KMS-11 (cell line): ENCODE data around the gene MCOLN3.

ENCODE experiments used
- H2AFZ ChIP-seq: fragments of 200-600 bp; sonication (generic); 2 replicates; pipeline ENCODE4 v1.6.1; 2016; ENCODE audit warnings: antibody characterized with exemption, mixed run types, low read depth
- H3K27ac ChIP-seq: fragments of 200-600 bp; sonication (generic); 2 replicates; pipeline ENCODE4 v1.6.1; 2016; ENCODE audit warnings: mild to moderate bottlenecking, mixed run types
- H3K27me3 ChIP-seq: fragments of 200-600 bp; sonication (generic); 2 replicates; pipeline ENCODE4 v1.6.1; 2017; ENCODE audit warnings: mild to moderate bottlenecking, low read depth, mixed run types, moderate library complexity; ENCODE audit not compliant: insufficient read depth
- H3K36me3 ChIP-seq: fragments of 200-600 bp; sonication (generic); 2 replicates; pipeline ENCODE4 v1.6.1; 2017; ENCODE audit warnings: mild to moderate bottlenecking, mixed run types; ENCODE audit not compliant: insufficient read depth
- H3K4me1 ChIP-seq: fragments of 200-600 bp; sonication (generic); 2 replicates; pipeline ENCODE4 v1.6.1; 2016; ENCODE audit warnings: mild to moderate bottlenecking, low read depth, mixed run types; ENCODE audit not compliant: poor library complexity, severe bottlenecking
- H3K4me2 ChIP-seq: fragments of 200-600 bp; sonication (generic); 2 replicates; pipeline ENCODE4 v1.7.0; 2016; ENCODE audit warnings: mild to moderate bottlenecking, mixed run types
- H3K4me3 ChIP-seq: fragments of 200-600 bp; sonication (generic); IDR thresholded peaks from 2 replicates; pipeline ENCODE4 v1.6.1; 2017; ENCODE audit warnings: low read depth, low read length, mixed read lengths; ENCODE audit not compliant: insufficient read depth
- H3K79me2 ChIP-seq: fragments of 200-600 bp; sonication (generic); 2 replicates; pipeline ENCODE4 v1.6.1; 2016; ENCODE audit warnings: low read depth, mixed run types; ENCODE audit not compliant: insufficient read depth
- H3K9ac ChIP-seq: fragments of 200-600 bp; sonication (generic); 2 replicates; pipeline ENCODE4 v1.6.1; 2016; ENCODE audit warnings: mild to moderate bottlenecking, mixed run types
- H4K20me1 ChIP-seq: fragments of 200-600 bp; sonication (generic); 2 replicates; pipeline ENCODE4 v1.6.1; 2016; ENCODE audit warnings: mild to moderate bottlenecking, mixed run types; ENCODE audit not compliant: insufficient read depth
- TF ChIP-seq, protein P1 (sequence below): fragments of 200-600 bp; sonication (generic); conservative IDR thresholded peaks from 2 replicates; pipeline ENCODE4 v1.6.1; 2017; ENCODE audit warnings: low read depth, mild to moderate bottlenecking, antibody characterized with exemption, low read length, moderate library complexity, mixed read lengths

MCOLN3 gene

DNA sequence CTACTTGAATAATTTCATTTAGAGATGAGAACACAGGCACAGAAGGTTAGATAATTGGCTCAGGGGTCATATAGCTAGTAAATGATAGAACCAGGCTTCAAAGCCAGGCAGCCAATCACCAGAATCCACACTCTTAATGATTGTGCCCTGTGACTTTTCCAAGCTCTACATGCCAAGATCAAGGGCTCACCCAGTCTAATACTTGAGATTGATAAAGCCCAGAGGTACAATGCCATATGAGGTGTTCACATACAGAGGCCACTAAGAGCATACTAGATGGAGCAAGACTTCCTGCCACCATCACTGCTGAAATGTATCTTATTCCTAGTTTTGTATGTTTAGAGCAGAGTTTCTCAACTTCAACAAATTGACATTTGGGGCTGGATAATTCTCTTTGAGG lies 40.9 kb upstream of the MCOLN3 start:
- TF ChIP-seq, protein P1, sequence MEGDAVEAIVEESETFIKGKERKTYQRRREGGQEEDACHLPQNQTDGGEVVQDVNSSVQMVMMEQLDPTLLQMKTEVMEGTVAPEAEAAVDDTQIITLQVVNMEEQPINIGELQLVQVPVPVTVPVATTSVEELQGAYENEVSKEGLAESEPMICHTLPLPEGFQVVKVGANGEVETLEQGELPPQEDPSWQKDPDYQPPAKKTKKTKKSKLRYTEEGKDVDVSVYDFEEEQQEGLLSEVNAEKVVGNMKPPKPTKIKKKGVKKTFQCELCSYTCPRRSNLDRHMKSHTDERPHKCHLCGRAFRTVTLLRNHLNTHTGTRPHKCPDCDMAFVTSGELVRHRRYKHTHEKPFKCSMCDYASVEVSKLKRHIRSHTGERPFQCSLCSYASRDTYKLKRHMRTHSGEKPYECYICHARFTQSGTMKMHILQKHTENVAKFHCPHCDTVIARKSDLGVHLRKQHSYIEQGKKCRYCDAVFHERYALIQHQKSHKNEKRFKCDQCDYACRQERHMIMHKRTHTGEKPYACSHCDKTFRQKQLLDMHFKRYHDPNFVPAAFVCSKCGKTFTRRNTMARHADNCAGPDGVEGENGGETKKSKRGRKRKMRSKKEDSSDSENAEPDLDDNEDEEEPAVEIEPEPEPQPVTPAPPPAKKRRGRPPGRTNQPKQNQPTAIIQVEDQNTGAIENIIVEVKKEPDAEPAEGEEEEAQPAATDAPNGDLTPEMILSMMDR = no peak
- Histone ChIP-seq H4K20me1 (no peaks in the 10 kb centered on the region), H3K4me3 (no peak overlapping the region), H3K4me1 (no peaks in the 10 kb centered on the region), H3K4me2 (no peak overlapping the region), H2AFZ (no peak overlapping the region), H3K9ac (no peak overlapping the region), H3K79me2 (no peaks in the 10 kb centered on the region), H3K27me3 (no peaks in the 10 kb centered on the region), H3K27ac (no peak overlapping the region), H3K36me3 (no peaks in the 10 kb centered on the region)

DNA sequence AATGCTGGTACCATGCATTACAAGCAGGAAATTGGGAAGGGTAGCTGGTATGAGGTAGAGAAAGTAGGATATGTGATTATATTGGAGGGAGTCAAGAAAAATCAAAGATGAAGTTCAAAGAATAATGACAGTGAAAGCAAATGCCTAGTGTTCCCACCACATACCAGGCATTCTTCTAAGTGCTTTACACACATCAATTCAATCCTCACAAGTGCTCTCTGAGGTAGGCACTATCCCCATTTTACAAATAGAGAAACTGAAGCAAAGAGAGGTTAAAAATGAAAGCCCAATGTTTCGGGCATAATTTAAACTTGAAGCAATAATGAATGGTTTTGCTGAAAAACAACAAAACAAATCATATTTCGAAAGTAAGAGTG lies 40.1 kb upstream of the MCOLN3 start:
- Histone ChIP-seq H2AFZ (no peak overlapping the region), H3K27me3 (no peaks in the 10 kb centered on the region), H3K36me3 (no peaks in the 10 kb centered on the region), H3K79me2 (no peaks in the 10 kb centered on the region), H3K4me1 (no peaks in the 10 kb centered on the region), H4K20me1 (no peaks in the 10 kb centered on the region), H3K4me3 (no peak overlapping the region), H3K27ac (no peak overlapping the region), H3K4me2 (no peak overlapping the region), H3K9ac (no peak overlapping the region)
- TF ChIP-seq, protein P1 = no peak

DNA sequence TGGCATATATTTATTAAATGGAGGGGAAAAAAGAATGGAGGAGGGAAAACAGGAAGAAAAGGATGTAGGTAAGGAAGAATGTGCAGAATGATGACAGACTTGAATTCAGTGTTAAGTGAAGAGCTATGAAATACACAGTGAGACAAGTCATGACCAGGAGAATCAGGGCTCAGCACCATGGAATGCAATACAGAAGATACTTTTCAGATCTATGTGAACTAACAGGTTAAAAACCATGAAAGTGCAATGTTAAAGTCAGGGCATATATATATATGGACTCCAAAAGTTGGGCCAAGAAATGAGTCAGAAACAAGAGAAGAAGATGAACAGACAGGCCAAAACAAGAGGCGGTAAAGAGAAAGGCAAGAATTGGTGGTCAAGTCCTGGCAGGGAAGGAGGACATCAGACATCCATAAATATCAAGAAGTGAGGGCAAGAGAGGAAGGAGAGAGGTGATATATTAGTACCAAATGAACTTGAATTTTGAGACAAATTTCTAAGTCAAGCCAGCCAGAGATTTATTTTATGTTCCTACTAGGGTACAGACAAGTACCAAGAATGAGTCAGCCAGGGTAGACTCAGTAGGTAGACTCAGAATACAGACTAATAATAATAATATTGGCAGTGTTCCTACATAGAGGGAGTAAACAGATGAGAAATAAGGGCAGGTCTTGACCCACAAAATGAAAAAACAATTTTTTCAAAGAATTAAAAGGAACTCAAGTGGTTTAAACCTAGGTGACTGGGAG lies 39.5 kb upstream of the MCOLN3 start:
- no peak overlapping the region for H3K27ac ChIP-seq
- TF ChIP-seq, protein P1 = no peak

DNA sequence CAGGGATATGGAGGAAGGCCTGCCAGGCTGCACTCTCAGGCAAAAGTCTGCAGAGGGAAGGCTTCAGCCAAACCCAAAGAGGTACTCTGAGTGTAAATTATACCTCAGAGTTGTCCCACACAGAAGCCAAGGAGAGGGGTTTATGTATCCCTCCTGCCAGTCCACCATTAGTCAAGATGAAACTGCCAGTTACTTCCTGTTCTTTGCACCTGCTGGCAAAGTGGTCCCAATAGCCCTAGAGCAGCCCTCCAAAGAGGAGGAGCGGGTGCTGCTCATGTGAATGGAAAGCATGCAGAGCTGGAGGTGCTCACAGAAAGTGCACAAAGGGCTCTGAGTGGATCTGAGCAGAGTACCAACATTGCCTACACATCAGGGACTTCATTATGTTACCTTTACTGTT lies 37.1 kb upstream of the MCOLN3 start:
- Histone ChIP-seq H3K79me2 (no peaks in the 10 kb centered on the region), H2AFZ (no peak overlapping the region), H3K36me3 (no peaks in the 10 kb centered on the region), H3K4me3 (no peak overlapping the region), H3K27me3 (no peaks in the 10 kb centered on the region), H3K27ac (no peak overlapping the region), H4K20me1 (no peaks in the 10 kb centered on the region), H3K4me1 (no peaks in the 10 kb centered on the region), H3K9ac (no peak overlapping the region), H3K4me2 (no peak overlapping the region)
- TF ChIP-seq, protein P1 = no peak

More for the DNA sequence above, 39.5 kb upstream of the MCOLN3 start:
- Histone ChIP-seq H3K4me2 (no peak overlapping the region), H3K36me3 (no peaks in the 10 kb centered on the region), H3K27me3 (no peaks in the 10 kb centered on the region), H3K4me1 (no peaks in the 10 kb centered on the region), H3K4me3 (no peak overlapping the region), H3K79me2 (no peaks in the 10 kb centered on the region), H3K9ac (no peak overlapping the region), H4K20me1 (no peaks in the 10 kb centered on the region), H2AFZ (no peak overlapping the region)
